H7 (cell line): ENCODE measurements around the gene GADD45A. TPM values are rescaled to one million over a fixed set of nuclear protein-coding genes. Genes with fewer than 3 reads are reported as not detected.
"Not testable (repeated sequence)": the region's sequence is repeated elsewhere in the genome, so short reads cannot be mapped to it uniquely, and the experiment has no call there.

ENCODE experiments used
- DNase-seq: peaks from one replicate; pipeline ENCODE4 v3.0.0; 2012
- H3K27me3 ChIP-seq: 2 replicates; pipeline ENCODE4 v1.6.0; 2011; ENCODE audit warnings: mild to moderate bottlenecking, low read length; ENCODE audit not compliant: control insufficient read depth, insufficient read depth
- H3K36me3 ChIP-seq: replicated peaks from 2 replicates; pipeline ENCODE4 v1.5.1; 2011; ENCODE audit warnings: low read length; ENCODE audit not compliant: control insufficient read depth, insufficient read depth
- H3K4me3 ChIP-seq: 2 replicates; pipeline ENCODE4 v1.5.1; 2011; ENCODE audit warnings: low read depth, mild to moderate bottlenecking, control low read depth, low read length, moderate library complexity; ENCODE audit not compliant: insufficient read depth
- total RNA-seq: library from RNA; depleted of rRNA; stranded (reverse); fragments of >200 nt; shearing (Covaris generic); gene quantifications from 2 replicates; pipeline ENCODE4 v1.2.3, GENCODE V29; 2014; rRNA removed

Gene GADD45A
- total RNA-seq, 1 experiment from 2014 or later, result 18.3 TPM

GRCh38 chr1:67730312-67730711, 45.3 kb downstream of the GADD45A start:
- H3K36me3 ChIP-seq, H3K4me3 ChIP-seq, H3K27me3 ChIP-seq, DNase-seq: not testable (repeated sequence)

- Histone ChIP-seq H3K4me3 (no peak overlapping the region), H3K36me3 (no peaks in the 10 kb centered on the region), H3K27me3 (no peaks in the 10 kb centered on the region)
- no peak for DNase-seq
Measured at GRCh38 chr1:67731322-67731721, 46.3 kb downstream of the GADD45A start.

- no peaks in the 10 kb centered on the region for H3K36me3 ChIP-seq
Measured at GRCh38 chr1:67732750-67733151, 47.8 kb downstream of the GADD45A start.

GRCh38 chr1:67733681-67734322, 48.8 kb downstream of the GADD45A start:
- no peaks in the 10 kb centered on the region for H3K36me3 ChIP-seq
- no peak for DNase-seq
- H3K4me3 ChIP-seq, result no peak overlapping the region
- no peaks in the 10 kb centered on the region for H3K27me3 ChIP-seq

More at GRCh38 chr1:67732750-67733151, 47.8 kb downstream of the GADD45A start:
- no peak overlapping the region for H3K4me3 ChIP-seq
- H3K27me3 ChIP-seq, result no peaks in the 10 kb centered on the region
- DNase-seq, result no peak

- Histone ChIP-seq H3K36me3 (no peaks in the 10 kb centered on the region), H3K4me3 (no peak overlapping the region), H3K27me3 (no peaks in the 10 kb centered on the region)
- DNase-seq, result no peak
Measured at GRCh38 chr1:67734323-67734690, 49.3 kb downstream of the GADD45A start.

GRCh38 chr1:67735206-67735605, 50.2 kb downstream of the GADD45A start:
- Histone ChIP-seq H3K36me3 (no peaks in the 10 kb centered on the region), H3K27me3 (no peaks in the 10 kb centered on the region), H3K4me3 (no peak overlapping the region)
- DNase-seq, result no peak

- Histone ChIP-seq H3K4me3 (no peak overlapping the region), H3K36me3 (no peaks in the 10 kb centered on the region), H3K27me3 (no peaks in the 10 kb centered on the region)
- no peak for DNase-seq
Measured at GRCh38 chr1:67735806-67736627, 51.0 kb downstream of the GADD45A start.

GRCh38 chr1:67736750-67737149, 51.7 kb downstream of the GADD45A start:
- DNase-seq, result no peak
- Histone ChIP-seq H3K27me3 (no peaks in the 10 kb centered on the region), H3K4me3 (no peak overlapping the region), H3K36me3 (no peaks in the 10 kb centered on the region)

- no peak for DNase-seq
- Histone ChIP-seq H3K27me3 (no peaks in the 10 kb centered on the region), H3K36me3 (no peaks in the 10 kb centered on the region), H3K4me3 (no peak overlapping the region)
Measured at GRCh38 chr1:67737875-67738274, 52.9 kb downstream of the GADD45A start.

Other genes with a start within 250 kb of the GADD45A start
- 42.8 and 48.1 TPM in 2 replicates for gene GNG12, start 148.3 kb downstream of the GADD45A start, total RNA-seq